ENCODE results near the gene MAG.

The MAG gene

DNA sequence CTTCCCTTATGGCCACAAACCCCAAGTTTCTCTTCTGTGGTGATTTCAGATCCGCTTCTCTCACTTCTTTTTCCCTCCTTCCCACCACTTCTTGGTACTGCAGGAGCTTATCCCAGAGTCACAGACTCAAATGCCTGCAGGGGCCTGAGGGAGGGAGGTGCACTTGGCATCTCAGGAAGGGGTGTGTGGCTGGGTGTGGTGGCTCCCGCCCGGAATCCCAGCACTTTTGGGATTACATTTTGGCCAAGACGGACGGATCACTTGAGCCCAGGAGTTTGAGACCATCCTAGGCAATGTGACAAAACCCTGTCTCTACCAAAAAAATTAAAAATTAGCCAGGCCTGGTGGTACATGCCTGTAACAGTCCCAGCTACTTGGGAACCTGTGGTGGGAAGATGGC is 17.6 kb upstream of the MAG start:
- Histone ChIP-seq H4K12ac (ENCODE audit: low read depth, low read length) (no peak overlapping the region), H3K23ac (ENCODE audit: low read length) (no peak overlapping the region), H3K4ac (ENCODE audit: low read depth, low read length) (no peak overlapping the region), H4K8ac (ENCODE audit: low read depth, low read length) (no peak overlapping the region), H2AK5ac (ENCODE audit: low read length) (no peak overlapping the region), H3K79me1 (ENCODE audit: low read length) (peaks cover 2% of the 10 kb centered on the region), H3K27me3 (ENCODE audit: insufficient read depth, low read length) (no peaks in the 10 kb centered on the region), H3K4me3 (ENCODE audit: low read depth, low read length) (no peak overlapping the region), H3K79me2 (ENCODE audit: control insufficient read depth, insufficient read depth, low read length, poor library complexity) (peaks cover 5% of the 10 kb centered on the region), H3K27ac (ENCODE audit: low read depth, low read length) (no peak overlapping the region), H4K91ac (ENCODE audit: low read depth, low read length) (no peak overlapping the region), H2BK5ac (ENCODE audit: low read depth, low read length, poor library complexity) (no peak overlapping the region), H2BK12ac (ENCODE audit: low read length) (no peak overlapping the region), H3K18ac (ENCODE audit: low read length) (no peak overlapping the region), H2AFZ (ENCODE audit: insufficient read depth, low read length, poor library complexity) (no peak overlapping the region), H3K9ac (ENCODE audit: low read length) (no peak overlapping the region), H3K4me2 (ENCODE audit: low read length) (no peak overlapping the region), H3K14ac (ENCODE audit: low read length) (no peak overlapping the region), H2BK120ac (ENCODE audit: insufficient read depth, low read length, poor library complexity) (no peak overlapping the region), H3K9me3 (ENCODE audit: insufficient read depth, low read depth, low read length) (peaks cover 1% of the 10 kb centered on the region), H3K4me1 (ENCODE audit: control insufficient read depth in 1 of 2, insufficient read depth in 2 of 2, low read length in 2 of 2) (peaks cover 7 to 8% of the 10 kb centered on the region in 2 experiments), H3K36me3 (ENCODE audit: control insufficient read depth in 1 of 2, insufficient read depth in 2 of 2, low read length in 2 of 2) (peaks cover 75 to 80% of the 10 kb centered on the region in 2 experiments)
- DNase-seq = no peak
- no CpG with 5 or more reads among the region's 5 CpGs for WGBS (ENCODE audit: extremely low coverage, insufficient coverage, insufficient read length)

DNA sequence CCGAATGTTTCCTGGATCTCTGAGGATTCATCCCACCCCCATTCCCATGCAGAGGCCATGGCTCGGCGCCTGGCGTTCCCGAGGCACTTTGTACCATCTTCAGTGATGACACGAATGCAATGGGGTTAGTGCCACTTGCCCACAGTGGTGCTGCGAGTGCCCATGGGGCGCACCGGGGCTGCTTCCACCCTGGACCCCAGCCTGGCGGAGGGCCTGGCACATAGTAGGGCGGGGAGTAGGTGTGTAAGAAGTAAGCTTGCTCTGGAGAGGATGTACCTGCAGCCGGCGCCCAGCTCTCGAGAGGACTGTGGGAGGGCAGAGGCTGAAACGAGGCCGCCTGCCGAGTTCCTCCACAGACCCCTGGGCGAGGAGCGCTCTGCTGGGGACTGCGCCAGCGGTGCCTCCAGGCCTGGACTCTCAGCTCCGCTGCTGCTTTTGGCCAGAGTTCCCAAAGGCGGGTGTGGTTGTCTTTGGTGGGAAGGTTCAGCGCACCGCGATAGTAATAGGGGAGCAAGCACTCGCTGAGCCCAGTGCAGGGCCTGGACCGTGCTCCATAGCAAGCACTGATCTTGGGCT is 15.2 kb upstream of the MAG start:
- Histone ChIP-seq H3K14ac (ENCODE audit: low read length) (no peak overlapping the region), H3K79me1 (ENCODE audit: low read length) (no peaks in the 10 kb centered on the region), H3K4ac (ENCODE audit: low read depth, low read length) (no peak overlapping the region), H4K12ac (ENCODE audit: low read depth, low read length) (no peak overlapping the region), H2BK12ac (ENCODE audit: low read length) (no peak overlapping the region), H3K4me1 (ENCODE audit: control insufficient read depth in 1 of 2, insufficient read depth in 2 of 2, low read length in 2 of 2) (no peaks in the 10 kb centered on the region), H3K79me2 (ENCODE audit: control insufficient read depth, insufficient read depth, low read length, poor library complexity) (no peaks in the 10 kb centered on the region), H3K4me3 (ENCODE audit: low read depth, low read length) (no peak overlapping the region), H3K18ac (ENCODE audit: low read length) (no peak overlapping the region), H2BK5ac (ENCODE audit: low read depth, low read length, poor library complexity) (no peak overlapping the region), H4K91ac (ENCODE audit: low read depth, low read length) (no peak overlapping the region), H3K9me3 (ENCODE audit: insufficient read depth, low read depth, low read length) (peaks cover 1% of the 10 kb centered on the region), H2BK120ac (ENCODE audit: insufficient read depth, low read length, poor library complexity) (no peak overlapping the region), H3K27me3 (ENCODE audit: insufficient read depth, low read length) (no peaks in the 10 kb centered on the region), H2AK5ac (ENCODE audit: low read length) (no peak overlapping the region), H4K8ac (ENCODE audit: low read depth, low read length) (no peak overlapping the region), H2AFZ (ENCODE audit: insufficient read depth, low read length, poor library complexity) (no peak overlapping the region), H3K9ac (ENCODE audit: low read length) (no peak overlapping the region), H3K27ac (ENCODE audit: low read depth, low read length) (no peak overlapping the region), H3K23ac (ENCODE audit: low read length) (no peak overlapping the region), H3K4me2 (ENCODE audit: low read length) (no peak overlapping the region), H3K36me3 (ENCODE audit: control insufficient read depth in 1 of 2, insufficient read depth in 2 of 2, low read length in 2 of 2) (peaks cover 59 to 65% of the 10 kb centered on the region in 2 experiments)
- no peak for DNase-seq
- no CpG with 5 or more reads among the region's 28 CpGs for WGBS (ENCODE audit: extremely low coverage, insufficient coverage, insufficient read length)

GRCh38 chr19:35278578-35279284 is 13.2 kb upstream of the MAG start:
- H3K14ac ChIP-seq (ENCODE audit: low read length) = no peak overlapping the region
- no peak overlapping the region for H3K4ac ChIP-seq (ENCODE audit: low read depth, low read length)
- H2BK120ac ChIP-seq (ENCODE audit: insufficient read depth, low read length, poor library complexity) = no peak overlapping the region
- H3K9ac ChIP-seq (ENCODE audit: low read length) = no peak overlapping the region
- H2BK5ac ChIP-seq (ENCODE audit: low read depth, low read length, poor library complexity) = no peak overlapping the region
- H3K9me3 ChIP-seq (ENCODE audit: insufficient read depth, low read depth, low read length) = peaks cover 1% of the 10 kb centered on the region
- no peaks in the 10 kb centered on the region for H3K27me3 ChIP-seq (ENCODE audit: insufficient read depth, low read length)
- no CpG with 5 or more reads among the region's 45 CpGs for WGBS (ENCODE audit: extremely low coverage, insufficient coverage, insufficient read length)
- H3K79me1 ChIP-seq (ENCODE audit: low read length) = no peaks in the 10 kb centered on the region
- no peaks in the 10 kb centered on the region for H3K4me1 ChIP-seq (ENCODE audit: control insufficient read depth in 1 of 2, insufficient read depth in 2 of 2, low read length in 2 of 2)
- H2AFZ ChIP-seq (ENCODE audit: insufficient read depth, low read length, poor library complexity) = no peak overlapping the region
- H3K27ac ChIP-seq (ENCODE audit: low read depth, low read length) = no peak overlapping the region
- no peaks in the 10 kb centered on the region for H3K79me2 ChIP-seq (ENCODE audit: control insufficient read depth, insufficient read depth, low read length, poor library complexity)
- no peak overlapping the region for H3K18ac ChIP-seq (ENCODE audit: low read length)
- no peak overlapping the region for H4K12ac ChIP-seq (ENCODE audit: low read depth, low read length)
- no peak overlapping the region for H4K8ac ChIP-seq (ENCODE audit: low read depth, low read length)
- H4K91ac ChIP-seq (ENCODE audit: low read depth, low read length) = no peak overlapping the region
- H2BK12ac ChIP-seq (ENCODE audit: low read length) = no peak overlapping the region
- no peak overlapping the region for H3K4me2 ChIP-seq (ENCODE audit: low read length)
- no peak overlapping the region for H3K23ac ChIP-seq (ENCODE audit: low read length)
- no peak overlapping the region for H2AK5ac ChIP-seq (ENCODE audit: low read length)
- no peak overlapping the region for H3K4me3 ChIP-seq (ENCODE audit: low read depth, low read length)
- peaks cover 42 to 47% of the 10 kb centered on the region in 2 experiments for H3K36me3 ChIP-seq (ENCODE audit: control insufficient read depth in 1 of 2, insufficient read depth in 2 of 2, low read length in 2 of 2)
- no peak for DNase-seq

GRCh38 chr19:35279374-35279773 is 12.6 kb upstream of the MAG start:
- Histone ChIP-seq H3K4me3 (ENCODE audit: low read depth, low read length) (no peak overlapping the region), H3K18ac (ENCODE audit: low read length) (no peak overlapping the region), H3K4me2 (ENCODE audit: low read length) (no peak overlapping the region), H2BK12ac (ENCODE audit: low read length) (no peak overlapping the region), H2BK120ac (ENCODE audit: insufficient read depth, low read length, poor library complexity) (no peak overlapping the region), H2AFZ (ENCODE audit: insufficient read depth, low read length, poor library complexity) (no peak overlapping the region), H2BK5ac (ENCODE audit: low read depth, low read length, poor library complexity) (no peak overlapping the region), H3K9ac (ENCODE audit: low read length) (no peak overlapping the region), H4K91ac (ENCODE audit: low read depth, low read length) (no peak overlapping the region), H3K23ac (ENCODE audit: low read length) (no peak overlapping the region), H3K36me3 (ENCODE audit: control insufficient read depth in 1 of 2, insufficient read depth in 2 of 2, low read length in 2 of 2) (peaks cover 36 to 41% of the 10 kb centered on the region in 2 experiments), H3K4me1 (ENCODE audit: control insufficient read depth in 1 of 2, insufficient read depth in 2 of 2, low read length in 2 of 2) (no peaks in the 10 kb centered on the region), H3K27me3 (ENCODE audit: insufficient read depth, low read length) (no peaks in the 10 kb centered on the region), H3K79me1 (ENCODE audit: low read length) (no peaks in the 10 kb centered on the region), H3K27ac (ENCODE audit: low read depth, low read length) (no peak overlapping the region), H3K14ac (ENCODE audit: low read length) (no peak overlapping the region), H3K9me3 (ENCODE audit: insufficient read depth, low read depth, low read length) (peaks cover 1% of the 10 kb centered on the region), H4K12ac (ENCODE audit: low read depth, low read length) (no peak overlapping the region), H3K4ac (ENCODE audit: low read depth, low read length) (no peak overlapping the region), H2AK5ac (ENCODE audit: low read length) (no peak overlapping the region), H3K79me2 (ENCODE audit: control insufficient read depth, insufficient read depth, low read length, poor library complexity) (no peaks in the 10 kb centered on the region), H4K8ac (ENCODE audit: low read depth, low read length) (no peak overlapping the region)
- WGBS (ENCODE audit: extremely low coverage, insufficient coverage, insufficient read length) = no CpG with 5 or more reads among the region's 11 CpGs
- no peak for DNase-seq
